HG02973 (cell line): Measurements from ENCODE around the gene EPGN.
A peak's percentile ranks its signal among the peaks of the same experiment; 100 is the strongest.

Experiments
- ATAC-seq: cut with Tn5 transposase; IDR thresholded peaks from one replicate; pipeline ENCODE4 v1.9.1; 2021; ENCODE audit warnings: moderate library complexity; ENCODE audit not compliant: unreplicated experiment

EPGN gene

GRCh38 chr4:74307170-74307569 lies 1.1 kb upstream of the EPGN start:
- no peak for ATAC-seq

DNA sequence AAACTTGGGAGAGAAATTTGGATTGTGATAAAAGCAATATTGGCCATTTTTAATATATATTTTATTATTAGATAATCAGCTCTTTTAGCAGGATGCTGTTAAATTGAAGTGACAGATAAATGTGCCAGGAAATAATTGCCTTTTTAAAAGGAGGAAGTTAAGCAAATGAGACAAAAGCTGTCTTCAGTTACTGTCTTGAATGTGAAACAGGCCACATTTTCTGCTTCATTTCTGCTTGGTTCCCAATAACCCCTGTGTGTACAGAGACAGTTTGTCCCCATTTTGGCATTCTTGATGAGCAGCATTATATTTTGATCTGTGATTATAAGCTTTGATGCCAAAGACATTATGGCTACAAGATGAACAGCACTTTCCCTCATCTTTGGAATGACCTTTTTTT lies 953 bp downstream of the EPGN start:
- ATAC-seq, result no peak

GRCh38 chr4:74311696-74312313 lies 3.5 kb downstream of the EPGN start:
- ATAC-seq, result no peak

GRCh38 chr4:74314329-74314728 lies 6.1 kb downstream of the EPGN start:
- ATAC-seq, result no peak

DNA sequence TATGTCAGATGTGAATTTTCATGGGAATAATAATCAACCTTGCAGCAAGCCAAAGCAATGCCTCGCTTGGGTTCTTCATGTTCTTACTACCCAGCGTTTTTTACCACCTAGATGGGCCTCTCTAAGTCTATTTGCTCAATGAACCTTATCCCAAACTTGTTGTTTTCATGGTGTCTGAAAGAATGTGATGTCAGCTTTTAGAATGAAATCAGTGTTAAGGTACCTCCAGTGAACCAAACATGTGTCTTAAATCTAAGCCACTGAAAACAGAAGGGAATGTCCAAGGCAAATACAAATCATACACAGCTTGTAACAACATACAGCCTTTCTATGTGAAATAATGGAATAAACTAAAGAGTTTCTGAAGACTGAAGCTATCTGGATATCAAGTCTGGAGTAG lies 6.7 kb downstream of the EPGN start:
- ATAC-seq, result no peak

GRCh38 chr4:74315376-74315775 lies 7.1 kb downstream of the EPGN start:
- ATAC-seq, result no peak

DNA sequence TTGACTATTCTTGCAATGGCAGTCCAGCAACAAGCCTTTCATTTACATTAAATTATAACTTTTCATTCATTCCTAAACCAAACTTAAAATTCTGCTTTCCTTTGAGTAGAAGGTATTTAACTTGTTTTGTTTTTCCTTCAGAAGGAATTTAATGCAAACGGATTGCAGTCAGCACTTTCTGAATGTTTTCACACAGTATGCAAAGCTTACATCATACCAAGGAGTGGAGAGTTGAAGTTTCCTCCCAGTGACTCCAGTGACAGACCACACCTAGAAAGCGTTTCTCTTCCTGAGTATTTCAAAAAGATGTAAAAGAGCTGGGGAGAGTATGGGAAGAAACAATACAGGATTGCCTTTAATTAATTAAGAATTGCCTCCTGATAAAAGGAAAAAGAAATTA lies 8.1 kb downstream of the EPGN start:
- ATAC-seq, result no peak

- ATAC-seq, result no peak
Measured at GRCh38 chr4:74317616-74318246, 9.5 kb downstream of the EPGN start.

DNA sequence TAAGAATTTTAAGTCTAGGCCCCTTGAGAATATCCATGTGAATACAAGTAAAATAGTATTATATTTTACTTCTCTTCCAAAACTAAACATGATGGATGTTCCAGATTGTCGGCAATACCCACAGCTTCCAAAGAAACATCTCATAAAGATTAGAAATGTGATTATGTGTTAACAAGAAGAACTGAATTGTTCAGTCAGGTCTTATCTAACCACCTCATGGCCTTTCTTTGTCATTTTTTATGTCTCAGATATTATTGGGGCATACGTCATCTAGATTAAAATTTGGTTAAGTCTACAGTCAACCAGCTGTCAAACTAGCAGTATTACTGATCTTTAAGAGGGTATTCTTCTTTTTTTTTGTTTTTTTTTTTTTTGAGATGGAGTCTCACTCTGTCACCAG lies 10.0 kb downstream of the EPGN start:
- ATAC-seq, result no peak

DNA sequence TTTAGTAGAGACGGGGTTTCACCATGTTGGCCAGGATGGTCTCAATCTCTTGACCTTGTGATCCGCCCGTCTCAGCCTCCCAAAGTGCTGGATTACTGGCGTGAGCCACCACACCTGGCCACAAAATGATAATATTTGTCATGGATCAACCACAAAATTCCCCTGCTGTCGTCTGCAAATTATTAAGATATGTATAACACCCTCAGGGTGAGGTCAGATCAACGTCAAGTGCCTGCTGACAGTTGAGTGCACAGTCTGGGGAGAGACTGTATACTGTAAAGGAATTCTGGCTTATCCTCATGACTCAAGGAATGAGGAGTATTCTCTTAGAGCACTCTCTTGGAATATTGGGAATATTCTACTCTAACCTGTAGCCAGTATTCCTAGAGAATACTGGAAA lies 11.2 kb downstream of the EPGN start:
- no peak for ATAC-seq

GRCh38 chr4:74320559-74321118 lies 12.4 kb downstream of the EPGN start:
- ATAC-seq, result peak; percentile 75

DNA sequence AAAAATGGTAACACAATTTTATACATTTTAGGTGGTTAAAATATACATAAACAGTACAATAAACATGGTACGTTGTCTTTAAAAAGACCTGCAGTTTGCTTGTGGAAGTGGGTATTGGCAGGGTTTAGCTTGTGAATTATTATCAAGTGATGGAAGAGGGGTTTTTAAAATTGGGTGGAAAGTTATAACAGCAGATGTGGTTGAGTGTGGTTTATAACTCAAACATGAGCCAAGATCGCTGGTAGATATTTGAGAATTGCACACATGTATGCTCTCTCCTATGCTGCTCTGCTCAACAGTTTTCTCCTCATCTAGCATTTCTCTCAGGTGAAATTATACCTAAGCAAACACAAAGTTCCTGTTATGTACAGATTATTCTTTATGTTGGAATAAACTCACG lies 14.0 kb downstream of the EPGN start:
- ATAC-seq, result no peak

GRCh38 chr4:74323663-74324062 lies 15.4 kb downstream of the EPGN start:
- no peak for ATAC-seq

GRCh38 chr4:74324262-74324661 lies 16.0 kb downstream of the EPGN start:
- ATAC-seq, result no peak

GRCh38 chr4:74325886-74326285 lies 17.6 kb downstream of the EPGN start:
- no peak for ATAC-seq

GRCh38 chr4:74327762-74328161 lies 19.5 kb downstream of the EPGN start:
- no peak for ATAC-seq

GRCh38 chr4:74328501-74328900 lies 20.2 kb downstream of the EPGN start:
- ATAC-seq, result no peak

- ATAC-seq, result no peak
Measured at GRCh38 chr4:74329307-74329706, 21.0 kb downstream of the EPGN start.

GRCh38 chr4:74330295-74330750 lies 22.1 kb downstream of the EPGN start:
- ATAC-seq, result no peak

GRCh38 chr4:74331252-74331651 lies 23.0 kb downstream of the EPGN start:
- no peak for ATAC-seq

- ATAC-seq, result no peak
Measured at GRCh38 chr4:74331944-74332343, 23.7 kb downstream of the EPGN start.

- no peak for ATAC-seq
Measured at GRCh38 chr4:74334636-74335035, 26.4 kb downstream of the EPGN start.
